K562 treated with DMSO at 1 percent for 48 hours (cell line): ENCODE results near the gene NANOS2. TPM values are rescaled to one million over a fixed set of nuclear protein-coding genes. Genes with fewer than 3 reads are reported as not detected.

ENCODE experiments used
- total RNA-seq: library from RNA; unstranded; fragments of 300-600 nt; gene quantifications from 2 replicates; pipeline ENCODE4 v1.2.3, GENCODE V29; 2022; ENCODE audit warnings: low replicate concordance; ENCODE audit errors: extremely low read depth

NANOS2 gene
- not detected in 2 replicates for total RNA-seq

DNA sequence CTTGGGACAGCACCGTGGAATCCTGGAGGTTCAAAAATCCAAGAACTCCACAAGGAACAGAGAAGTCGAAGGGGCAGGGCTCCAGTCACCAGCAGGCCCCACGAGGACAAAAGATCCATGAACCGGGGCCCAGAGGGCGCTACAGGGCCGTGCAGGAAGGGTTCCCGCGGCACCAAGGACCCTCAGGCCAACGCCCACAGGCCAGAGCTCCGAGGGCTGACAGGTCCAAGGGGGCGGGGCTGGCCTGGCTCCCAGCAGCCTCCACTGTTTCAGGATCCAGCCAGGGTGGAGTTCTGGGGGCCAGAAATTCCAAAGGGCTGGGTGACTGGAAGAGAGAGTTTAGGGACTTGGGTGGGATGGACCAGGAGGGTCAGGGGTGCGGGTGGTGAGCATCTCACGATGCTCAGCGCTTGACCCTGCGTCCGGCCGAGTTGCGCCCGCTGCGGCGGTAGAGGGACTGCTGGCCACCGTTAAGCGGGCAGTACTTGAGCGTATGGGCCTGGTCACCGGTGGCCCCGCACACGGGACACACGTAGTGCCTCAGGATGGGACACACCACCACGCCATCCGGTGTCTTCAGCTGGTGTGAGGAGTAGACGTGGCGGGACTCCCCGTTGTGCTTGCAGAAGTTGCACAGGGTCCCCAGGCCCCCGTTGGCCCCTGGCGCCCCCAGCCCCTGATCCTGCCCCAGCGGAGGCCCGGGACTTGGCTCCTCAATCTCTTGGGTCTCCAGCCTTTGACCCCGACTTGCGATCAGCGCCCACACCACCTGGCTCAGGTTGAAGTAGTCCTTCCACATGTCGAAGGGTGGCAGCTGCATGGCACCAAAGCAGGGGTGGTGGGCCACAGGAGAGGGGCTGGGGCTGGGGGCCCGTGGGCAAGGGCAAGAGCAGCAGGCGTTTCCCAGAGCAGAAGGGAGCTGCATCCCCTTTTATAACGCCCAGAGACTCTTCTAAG, at the start of gene NANOS2:
NANOS2 (minus strand) TSS at position 905 of the 957 bp plus-strand sequence; CDS start at position 820, 85 bp downstream.

DNA sequence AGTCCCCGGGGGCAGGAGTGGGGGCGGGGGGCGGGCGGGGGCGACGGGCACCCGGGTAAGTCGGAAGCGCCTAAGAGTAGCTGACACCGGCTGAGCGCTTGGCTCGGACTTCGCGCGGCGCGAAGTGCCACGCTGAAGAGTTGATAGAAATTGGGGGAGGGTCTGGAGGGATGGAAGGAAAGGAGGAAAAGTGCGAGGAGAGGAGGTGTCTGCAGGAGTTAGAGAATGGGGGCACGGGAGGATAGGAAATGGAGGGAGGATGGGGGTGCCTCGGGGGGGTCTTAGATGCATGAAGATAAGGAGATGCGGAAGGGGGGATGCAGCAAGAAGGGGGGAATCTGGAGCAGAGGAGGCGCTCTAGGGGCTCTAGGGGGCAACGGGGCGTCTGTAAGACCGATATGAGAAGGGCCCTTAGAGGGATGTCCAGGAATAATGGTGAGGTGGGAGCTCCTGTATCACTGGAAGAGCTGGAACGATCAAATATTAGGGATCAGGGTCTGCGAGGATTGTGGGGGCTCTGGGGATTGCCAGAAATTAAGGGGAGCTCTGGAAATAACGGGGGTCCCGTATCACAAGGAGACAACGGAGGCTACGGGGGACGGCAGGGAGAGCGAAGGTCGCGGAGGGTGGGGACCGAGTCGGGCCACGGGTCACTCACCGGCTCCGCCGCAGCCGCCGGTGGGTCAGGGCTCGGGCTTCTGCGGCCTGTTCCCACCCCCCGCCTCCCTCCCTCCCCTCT, 12.5 kb downstream of the NANOS2 start, which contains the start of gene MYPOP:
MYPOP (minus strand) TSS at position 702 of the 739 bp plus-strand sequence. CDS start 840 bp downstream, outside the sequence.

DNA sequence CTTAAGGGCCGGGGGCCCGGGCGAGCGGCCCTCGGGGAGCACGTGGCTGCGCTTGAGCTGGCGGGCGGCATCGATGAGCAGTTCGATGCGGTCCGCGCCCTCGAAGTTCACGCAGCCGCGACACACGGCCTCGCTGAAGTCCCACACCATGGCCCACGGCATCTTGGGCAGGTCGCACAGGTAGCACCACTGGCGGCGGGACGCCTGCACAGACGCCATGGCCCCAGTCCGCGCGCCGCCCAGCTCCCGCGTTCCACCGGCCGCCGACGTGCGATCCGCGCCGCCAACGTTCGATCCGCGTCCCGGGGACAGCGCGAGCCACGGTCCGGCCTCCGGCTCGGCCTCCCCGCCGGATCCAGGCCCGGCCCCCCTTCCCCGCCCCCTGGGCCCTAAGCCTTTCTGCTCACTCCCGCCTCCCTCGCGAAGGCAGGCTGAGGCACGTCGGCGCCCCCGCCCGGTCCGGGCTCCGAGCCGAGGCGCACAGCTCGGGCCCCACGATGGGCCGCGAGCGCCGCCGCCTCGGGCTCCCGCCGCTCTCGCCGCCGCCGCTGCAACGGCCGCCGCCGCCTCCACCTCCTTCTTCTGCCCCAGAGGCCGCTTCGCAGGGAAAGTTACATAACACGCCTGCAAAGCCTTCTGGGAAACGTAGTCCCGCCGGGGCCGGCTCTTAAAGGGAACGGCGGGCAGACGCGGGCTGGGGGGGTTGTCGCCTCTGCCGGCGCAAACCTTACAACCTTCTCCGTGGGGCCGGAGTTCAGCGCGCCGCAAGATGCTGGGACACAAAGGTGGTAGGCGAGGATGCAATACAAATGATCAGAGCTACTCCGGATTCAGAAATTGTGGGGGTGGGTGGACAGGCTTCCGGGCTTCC, 28.8 kb downstream of the NANOS2 start, which contains the start of gene IRF2BP1:
IRF2BP1 (minus strand) TSS at position 586 of the 871 bp plus-strand sequence; CDS start at position 219, 367 bp downstream.

DNA sequence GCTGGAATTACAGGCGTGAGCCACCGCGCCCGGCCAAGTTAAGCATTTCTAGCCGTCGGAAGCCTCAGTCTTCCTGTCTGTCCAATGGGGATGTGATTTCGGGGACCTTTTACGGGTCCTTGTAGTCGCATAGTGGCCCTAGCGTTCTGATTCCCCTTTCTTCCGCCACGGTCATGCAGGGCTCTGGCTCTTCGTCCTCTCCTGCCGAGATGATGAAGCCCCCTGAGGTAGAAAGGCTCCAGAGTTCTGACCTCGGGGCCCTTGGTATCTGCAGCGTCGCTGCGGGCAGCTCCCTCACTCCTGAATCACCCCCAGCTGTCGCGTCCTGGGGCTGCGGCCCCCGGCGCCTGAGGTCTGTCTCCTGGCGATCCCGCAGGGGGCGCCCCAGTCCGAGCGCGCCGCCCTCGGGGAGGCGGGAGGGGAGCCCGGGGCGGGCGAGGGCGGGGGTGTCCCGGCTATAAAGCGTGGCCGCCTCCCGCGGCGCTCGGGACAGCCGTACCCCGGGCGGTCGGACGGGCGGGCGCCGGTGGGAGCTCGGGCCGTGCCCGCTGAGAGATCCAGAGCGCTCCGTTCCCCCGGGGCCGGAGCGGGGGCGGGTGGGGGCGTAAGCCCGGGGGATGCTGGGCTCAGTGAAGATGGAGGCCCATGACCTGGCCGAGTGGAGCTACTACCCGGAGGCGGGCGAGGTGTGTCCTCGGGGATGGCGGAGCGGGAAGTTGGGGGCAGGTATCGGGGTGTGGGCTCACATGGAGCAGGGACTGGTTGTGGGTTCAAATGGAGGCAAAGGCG, 50.5 kb downstream of the NANOS2 start, which contains the start of gene FOXA3:
FOXA3 (plus strand) TSS at position 487 of the 789 bp plus-strand sequence; CDS start at position 618, 131 bp downstream.

Other genes with a start within 250 kb of the NANOS2 start
- gene GIPR, start 246.6 kb downstream of the NANOS2 start, total RNA-seq: not detected in 2 replicates
- not detected in 2 replicates for gene SNRPD2, start 222.8 kb downstream of the NANOS2 start, total RNA-seq
- not detected in 2 replicates for gene QPCTL, start 222.1 kb downstream of the NANOS2 start, total RNA-seq
- gene FBXO46, start 183.9 kb downstream of the NANOS2 start, total RNA-seq: not detected in 2 replicates
- not detected in 2 replicates for gene MEIOSIN, start 181.3 kb downstream of the NANOS2 start, total RNA-seq
- not detected in 2 replicates for gene SIX5, start 145.5 kb downstream of the NANOS2 start, total RNA-seq
- gene DMPK, start 132.3 kb downstream of the NANOS2 start, total RNA-seq: not detected in 2 replicates
- not detected in 2 replicates for gene DMWD, start 121.9 kb downstream of the NANOS2 start, total RNA-seq
- not detected in 2 replicates for gene RSPH6A, start 99.5 kb downstream of the NANOS2 start, total RNA-seq
- not detected in 2 replicates for gene SYMPK, start 51.6 kb downstream of the NANOS2 start, total RNA-seq
- not detected in 2 replicates for gene FOXA3, start 50.5 kb downstream of the NANOS2 start, total RNA-seq
- gene IRF2BP1, start 28.6 kb downstream of the NANOS2 start, total RNA-seq: not detected in 2 replicates
- gene MYPOP, start 12.2 kb downstream of the NANOS2 start, total RNA-seq: not detected in 2 replicates
- not detected in 2 replicates for gene NOVA2, start 59.1 kb upstream of the NANOS2 start, total RNA-seq
- gene CCDC61, start 80.7 kb upstream of the NANOS2 start, total RNA-seq: not detected in 2 replicates
- not detected in 2 replicates for gene PGLYRP1, start 108.3 kb upstream of the NANOS2 start, total RNA-seq
- gene IGFL4, start 126.2 kb upstream of the NANOS2 start, total RNA-seq: not detected in 2 replicates
- gene IGFL3, start 209.9 kb upstream of the NANOS2 start, total RNA-seq: not detected in 2 replicates
- gene IGFL2, start 233.5 kb upstream of the NANOS2 start, total RNA-seq: not detected in 2 replicates